ENCODE results near the gene ITGBL1.

GRCh38 chr13:101736566-101736965, 284.1 kb downstream of the ITGBL1 start:
- TF ChIP-seq, protein P1, sequence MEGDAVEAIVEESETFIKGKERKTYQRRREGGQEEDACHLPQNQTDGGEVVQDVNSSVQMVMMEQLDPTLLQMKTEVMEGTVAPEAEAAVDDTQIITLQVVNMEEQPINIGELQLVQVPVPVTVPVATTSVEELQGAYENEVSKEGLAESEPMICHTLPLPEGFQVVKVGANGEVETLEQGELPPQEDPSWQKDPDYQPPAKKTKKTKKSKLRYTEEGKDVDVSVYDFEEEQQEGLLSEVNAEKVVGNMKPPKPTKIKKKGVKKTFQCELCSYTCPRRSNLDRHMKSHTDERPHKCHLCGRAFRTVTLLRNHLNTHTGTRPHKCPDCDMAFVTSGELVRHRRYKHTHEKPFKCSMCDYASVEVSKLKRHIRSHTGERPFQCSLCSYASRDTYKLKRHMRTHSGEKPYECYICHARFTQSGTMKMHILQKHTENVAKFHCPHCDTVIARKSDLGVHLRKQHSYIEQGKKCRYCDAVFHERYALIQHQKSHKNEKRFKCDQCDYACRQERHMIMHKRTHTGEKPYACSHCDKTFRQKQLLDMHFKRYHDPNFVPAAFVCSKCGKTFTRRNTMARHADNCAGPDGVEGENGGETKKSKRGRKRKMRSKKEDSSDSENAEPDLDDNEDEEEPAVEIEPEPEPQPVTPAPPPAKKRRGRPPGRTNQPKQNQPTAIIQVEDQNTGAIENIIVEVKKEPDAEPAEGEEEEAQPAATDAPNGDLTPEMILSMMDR (IDR thresholded peaks at IDR 0.05; ENCODE audit: low read depth, low read length): no peak
- no peak for TF ChIP-seq POLR2A (IDR thresholded peaks at IDR 0.05; ENCODE audit: extremely low read depth, insufficient read length)
